ENCODE results near the gene SCAP.
"Not testable (repeated sequence)": the region's sequence is repeated elsewhere in the genome, so short reads cannot be mapped to it uniquely, and the experiment has no call there.

Gene SCAP

DNA sequence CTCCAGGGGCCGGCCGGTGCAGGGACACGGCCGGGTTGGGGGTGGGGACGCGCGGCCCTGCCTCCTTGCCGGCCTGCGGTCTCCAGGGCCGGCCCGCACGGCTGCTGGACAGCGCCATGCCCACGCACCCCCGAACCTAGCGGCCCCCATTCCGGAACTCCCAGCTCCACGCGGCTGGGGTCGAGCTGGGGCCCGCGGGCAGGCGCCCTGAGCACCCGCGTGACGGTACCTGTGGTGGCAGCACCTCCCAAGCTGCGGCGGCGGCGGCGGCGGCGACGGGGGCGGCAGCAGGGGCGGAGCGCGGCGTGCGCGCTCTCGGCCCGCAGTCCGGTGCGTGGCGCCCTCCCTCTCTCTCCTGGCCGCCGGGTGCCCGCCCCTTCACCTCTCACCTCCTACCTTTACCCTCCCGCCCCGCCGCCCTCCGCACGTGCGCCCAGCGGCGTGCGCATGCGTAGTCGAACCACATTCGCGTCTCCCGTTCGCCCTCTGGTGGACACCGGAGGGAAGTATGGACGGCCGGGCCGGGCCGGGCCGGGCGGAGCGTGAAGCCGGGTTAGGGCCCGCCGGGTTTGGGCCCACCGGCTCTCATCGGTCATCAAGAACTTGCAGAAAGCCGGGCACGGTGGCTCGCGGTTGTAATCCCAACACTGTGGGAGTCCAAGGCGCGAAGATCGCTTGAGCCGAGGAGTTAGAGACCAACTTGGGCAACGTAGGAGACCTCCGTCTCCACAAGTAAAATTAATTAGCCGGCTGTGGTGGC is at the start of gene SCAP:
Gene SCAP (minus strand): TSS at position 372 of the 760 bp plus-strand sequence. CDS start 32,948 bp downstream, outside the sequence.
- peak; percentile 94 for DNase-seq (ENCODE audit: low read depth)

DNA sequence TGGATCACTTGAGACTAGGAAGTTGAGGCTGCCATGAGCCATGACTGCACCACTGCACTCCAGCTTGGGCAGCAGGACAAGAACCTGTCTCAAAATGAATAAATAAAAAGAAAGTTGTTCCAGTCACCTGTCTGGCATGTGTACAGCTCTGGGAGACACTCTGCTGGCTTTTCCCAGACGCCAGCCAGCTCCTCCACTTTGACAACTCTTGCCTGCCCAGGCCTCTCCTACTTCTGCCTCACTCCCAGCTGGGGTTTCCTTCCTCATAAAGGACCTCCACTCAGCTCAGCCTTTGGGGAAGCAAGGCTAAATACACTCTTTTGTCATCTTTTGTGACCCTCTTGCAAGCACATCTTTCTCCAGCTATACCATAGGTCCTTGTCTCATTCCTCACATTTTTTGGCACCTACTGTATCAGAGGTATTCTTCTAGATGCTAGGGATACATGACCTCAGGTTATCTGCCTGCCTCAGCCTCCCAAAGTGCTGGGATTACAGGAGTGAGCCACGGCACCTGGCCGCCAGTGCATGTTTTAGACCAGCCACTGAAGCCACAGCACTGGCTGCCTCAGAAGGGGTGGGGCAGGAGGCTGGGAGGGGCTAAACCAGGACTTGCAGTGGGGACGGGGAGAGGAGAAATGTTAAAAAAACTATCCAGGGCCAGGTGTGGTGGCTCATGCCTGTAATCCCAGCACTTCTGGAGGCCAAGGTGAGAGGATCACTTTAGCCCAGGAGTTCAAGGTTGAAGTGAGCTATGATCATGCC is 47.8 kb upstream of the SCAP start:
- DNase-seq (ENCODE audit: low read depth) = no peak

GRCh38 chr3:47522082-47522987 is 46.6 kb upstream of the SCAP start:
- peak; percentile 50 for DNase-seq (ENCODE audit: low read depth)

DNA sequence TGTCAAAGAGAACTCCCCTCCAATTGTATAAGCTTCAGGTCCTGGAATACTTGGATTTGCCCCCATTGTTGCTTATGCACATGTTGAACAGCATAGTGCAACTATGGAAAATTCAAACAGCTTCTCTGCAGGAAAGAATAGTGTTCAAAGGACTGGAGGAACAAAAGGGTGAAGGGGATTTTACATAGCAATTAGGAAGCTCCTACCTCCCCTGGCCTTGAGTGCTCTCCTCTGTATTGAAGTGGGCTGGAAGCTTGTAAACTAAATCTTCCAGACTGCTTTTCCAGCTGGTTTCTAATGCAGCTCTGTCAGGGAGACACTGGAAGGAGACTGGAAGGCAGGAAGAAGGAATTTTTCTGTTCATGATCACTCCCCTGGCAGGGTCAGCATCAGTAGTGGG is 45.0 kb upstream of the SCAP start:
- no peak for DNase-seq (ENCODE audit: low read depth)

DNA sequence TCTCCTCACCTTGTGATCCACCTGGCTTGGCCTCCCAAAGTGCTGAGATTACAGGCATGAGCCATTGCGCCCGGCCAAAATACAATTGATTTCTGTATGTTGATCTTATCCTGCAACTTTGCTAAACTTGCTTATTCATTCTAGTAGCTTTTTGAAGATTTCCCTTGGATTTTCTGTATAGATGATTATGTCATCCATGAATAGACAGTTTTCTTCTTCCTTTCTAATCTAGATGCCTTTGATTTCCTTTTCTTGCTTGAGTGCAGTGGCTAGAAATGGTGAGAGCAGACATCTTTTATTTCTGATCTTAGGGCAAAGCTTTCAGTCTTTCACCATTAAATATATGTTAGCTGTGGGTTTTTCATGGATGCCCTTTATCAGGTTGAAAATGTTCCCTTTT is 42.2 kb upstream of the SCAP start:
- no peak for DNase-seq (ENCODE audit: low read depth)

GRCh38 chr3:47515864-47516319 is 40.2 kb upstream of the SCAP start:
- no peak for DNase-seq (ENCODE audit: low read depth)

DNA sequence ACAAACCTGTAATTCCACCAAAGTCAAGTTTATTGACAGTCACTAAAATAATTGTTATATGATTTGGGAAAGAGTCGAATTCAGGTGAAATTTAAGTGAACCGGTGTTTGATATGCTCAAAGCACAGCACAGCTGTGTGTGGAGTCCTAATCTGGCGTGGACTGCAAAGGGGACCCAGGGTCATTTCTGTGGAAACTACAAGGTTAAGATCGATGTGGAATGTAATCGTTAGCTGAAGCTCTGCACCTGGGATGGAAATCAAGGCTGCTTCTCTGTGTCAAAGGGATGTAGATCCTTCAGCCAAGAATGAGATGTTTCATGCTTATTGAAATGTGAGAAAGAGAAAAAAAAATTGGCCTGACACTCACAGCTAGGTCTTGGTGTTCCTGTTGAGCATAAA is 39.4 kb upstream of the SCAP start:
- DNase-seq (ENCODE audit: low read depth) = no peak

- DNase-seq (ENCODE audit: low read depth) = peak; percentile 94
These were observed 37.6 kb upstream of the SCAP start, which contains the start of gene ELP6 for GRCh38 chr3:47513125-47513929. TSS of gene ELP6 (minus strand) at chr3:47513712. CDS start at chr3:47513590, 122 bp downstream.

- DNase-seq (ENCODE audit: low read depth) = no peak
These were observed 36.8 kb upstream of the SCAP start for GRCh38 chr3:47512416-47513124.

DNA sequence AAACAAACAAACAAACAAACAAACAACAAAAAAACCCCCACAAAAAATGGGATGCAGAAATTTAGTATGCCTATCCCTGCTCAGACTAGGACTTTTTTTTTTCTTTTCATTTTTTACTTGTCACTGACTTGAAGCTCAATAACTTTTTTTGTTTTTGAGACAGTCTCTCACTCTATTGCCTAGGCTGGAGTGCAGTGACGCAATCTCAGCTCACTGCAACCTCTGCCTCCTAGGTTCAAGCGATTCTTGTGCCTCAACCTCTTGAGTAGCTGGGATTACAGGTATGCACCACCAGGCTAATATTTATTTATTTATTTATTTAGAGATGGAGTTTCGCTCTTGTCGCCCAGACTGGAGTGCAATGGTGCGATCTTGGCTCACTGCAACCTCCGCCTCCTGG is 29.5 kb upstream of the SCAP start:
- not testable (repeated sequence) for DNase-seq (ENCODE audit: low read depth)

- no peak for DNase-seq (ENCODE audit: low read depth)
These were observed 28.4 kb upstream of the SCAP start for GRCh38 chr3:47504113-47504512.

GRCh38 chr3:47503033-47503432 is 27.3 kb upstream of the SCAP start:
- no peak for DNase-seq (ENCODE audit: low read depth)

GRCh38 chr3:47496892-47497291 is 21.2 kb upstream of the SCAP start:
- DNase-seq (ENCODE audit: low read depth) = no peak

- no peak for DNase-seq (ENCODE audit: low read depth)
These were observed 20.1 kb upstream of the SCAP start for GRCh38 chr3:47495886-47496285.

DNA sequence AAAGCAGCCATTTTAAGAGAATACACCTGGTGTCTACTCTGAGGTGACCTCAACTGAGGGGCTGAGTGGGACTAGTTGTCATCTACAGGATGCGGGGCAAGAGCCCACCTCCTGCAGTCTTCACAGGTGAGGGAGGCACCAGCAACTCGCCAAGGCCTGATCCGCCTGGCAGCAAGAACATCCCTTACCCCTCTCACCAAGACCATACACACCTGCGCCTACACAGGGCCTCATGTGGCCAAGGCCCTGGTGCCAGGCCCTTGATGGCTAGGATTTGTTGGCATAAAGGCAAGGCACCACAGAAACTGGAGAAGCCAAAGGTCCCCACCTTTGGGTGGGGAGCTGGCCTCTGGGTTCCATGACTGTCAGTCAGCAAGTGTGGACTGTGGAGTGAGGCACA is 19.4 kb upstream of the SCAP start:
- no peak for DNase-seq (ENCODE audit: low read depth)

GRCh38 chr3:47491777-47492176 is 16.0 kb upstream of the SCAP start:
- DNase-seq (ENCODE audit: low read depth) = no peak

DNA sequence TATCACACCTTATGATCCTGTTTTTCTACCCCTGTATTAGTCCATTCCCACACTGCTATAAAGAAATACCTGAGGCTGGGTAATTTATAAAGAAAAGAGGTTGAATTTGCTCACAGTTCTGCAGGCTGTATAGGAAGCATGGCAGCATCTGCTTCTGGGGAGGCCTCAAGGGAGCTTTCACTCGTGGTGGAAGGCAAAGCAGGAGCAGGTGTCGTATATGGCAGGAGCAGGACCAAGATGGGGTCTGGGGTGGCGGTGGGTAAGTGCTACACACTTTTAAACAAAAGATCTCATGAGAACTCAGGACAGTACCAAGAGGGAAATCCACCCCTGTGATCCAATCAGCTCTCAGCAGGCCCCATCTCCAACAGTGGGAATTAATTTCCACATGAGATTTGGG is 15.4 kb upstream of the SCAP start:
- DNase-seq (ENCODE audit: low read depth) = no peak

DNA sequence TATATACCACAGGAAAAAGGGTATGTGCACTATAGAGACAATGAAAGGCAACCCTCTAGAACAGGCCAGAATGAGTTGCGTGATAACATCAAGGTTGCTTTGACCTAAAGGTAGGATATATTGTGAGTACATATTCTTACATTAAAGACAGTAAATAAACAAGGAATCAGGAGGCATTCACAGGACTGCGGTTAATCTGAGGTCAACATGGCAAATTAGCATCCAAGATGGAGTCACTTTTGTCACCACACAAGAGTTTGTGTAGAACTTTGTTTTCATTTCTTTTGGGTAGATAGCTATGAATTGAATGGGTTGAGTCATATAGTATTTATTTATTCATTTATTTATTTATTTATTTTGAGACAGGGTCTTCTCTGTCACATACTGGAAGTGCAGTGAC is 11.5 kb upstream of the SCAP start:
- DNase-seq (ENCODE audit: low read depth) = no peak

GRCh38 chr3:47485812-47486211 is 10.1 kb upstream of the SCAP start:
- DNase-seq (ENCODE audit: low read depth) = no peak

GRCh38 chr3:47482366-47482765 is 6.6 kb upstream of the SCAP start:
- DNase-seq (ENCODE audit: low read depth) = no peak

DNA sequence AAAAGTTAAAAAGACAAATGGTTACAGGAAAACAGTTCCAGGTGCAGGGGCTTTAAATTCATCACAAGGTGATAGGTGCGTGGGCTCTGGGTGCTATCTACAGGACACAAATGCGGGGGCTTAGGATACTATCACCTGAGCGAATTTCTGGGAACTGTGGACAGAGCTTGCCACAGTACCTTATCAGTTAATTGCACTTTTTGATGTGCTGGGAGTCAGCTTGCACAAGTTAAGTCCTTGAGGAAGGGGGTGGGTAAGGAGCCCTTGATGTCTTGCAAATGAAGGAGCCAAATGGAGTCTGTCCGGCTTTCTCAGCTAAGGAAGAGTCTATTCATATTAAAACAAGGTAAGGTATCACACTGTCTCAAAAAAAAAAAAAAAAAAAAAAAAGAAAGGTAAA is 6.0 kb upstream of the SCAP start:
- not testable (repeated sequence) for DNase-seq (ENCODE audit: low read depth)

Measured in stimulated activated CD4-positive, alpha-beta T cell treated with anti-CD3 and anti-CD28 coated beads, Interleukin-2, amount 100 ng/mL, for 4 hours (primary cell).